Upper lobe of left lung (tissue), 6 donors: ENCODE results near the gene SORL1. TPM values are rescaled to one million over a fixed set of nuclear protein-coding genes. Genes with fewer than 3 reads are reported as not detected.

Experiments used
- ATAC-seq, 2 donors: fragments of 200-7000 bp; cut with Tn5 transposase; one replicate each; pipeline ENCODE4 v1.9.1; 2022; ENCODE audit warnings: mild to moderate bottlenecking in 2 of 2, moderate library complexity in 2 of 2; ENCODE audit not compliant: low FRiP score in 2 of 2
- DNase-seq, 2 donors: peaks; one replicate each; pipeline ENCODE4 v3.0.0-alpha.2; 2019 to 2020
- H3K27ac ChIP-seq, 4 donors: fragments of 200-600 bp; sonication (generic); one replicate each; pipeline ENCODE4 v1.5.1; 2016 to 2019
- H3K27me3 ChIP-seq, 4 donors: fragments of 200-600 bp; sonication (generic); one replicate each; pipeline ENCODE4 v1.5.1; 2017 to 2019
- H3K36me3 ChIP-seq, 4 donors: fragments of 200-600 bp; sonication (generic); one replicate each; pipeline ENCODE4 v1.5.1; 2016 to 2019
- H3K4me1 ChIP-seq, 4 donors: fragments of 200-600 bp; sonication (generic); one replicate each; pipeline ENCODE4 v1.5.1; 2018 to 2019
- H3K4me3 ChIP-seq, 4 donors: fragments of 200-600 bp; sonication (generic); one replicate each; pipeline ENCODE4 v1.5.1; 2017 to 2019; ENCODE audit warnings: mild to moderate bottlenecking in 2 of 4, moderate library complexity in 1 of 4
- H3K9me3 ChIP-seq, 4 donors: fragments of 200-600 bp; sonication (generic); one replicate each; pipeline ENCODE4 v1.5.1; 2018 to 2019
- EP300 ChIP-seq, 4 donors: sonication (generic); formaldehyde crosslinking; IDR thresholded peaks; one replicate each; pipeline ENCODE4 v1.5.1; 2017; ENCODE audit warnings: antibody characterized with exemption in 4 of 4, control low read depth in 2 of 4
- POLR2A ChIP-seq, 4 donors: fragments of 450-650 bp; IDR thresholded peaks; one replicate each; pipeline ENCODE4 v1.5.1; 2016 to 2017; ENCODE audit warnings: antibody characterized with exemption in 4 of 4, mild to moderate bottlenecking in 2 of 4
- POLR2AphosphoS5 ChIP-seq, 2 donors: sonication (generic); formaldehyde crosslinking; IDR thresholded peaks; one replicate each; pipeline ENCODE4 v1.5.1; 2017; ENCODE audit warnings: antibody characterized with exemption in 2 of 2
- WGBS, 2 donors: methylation state at CpG; one replicate each; pipeline ENCODE4 v1.1.5; 2017 to 2018; 5-methylcytosine and 5-hydroxymethylcytosine counted together
- total RNA-seq, 6 donors: library from RNA; depleted of rRNA in 4 of 6; stranded (reverse); fragments of >200 nt in 4 of 6; gene quantifications; one replicate each; pipeline versions ENCODE4 v1.1.0 to v1.2.1, GENCODE V29; 2016 to 2021
- TF ChIP-seq, protein P1 (sequence below), 6 experiments: fragments of 450-650 bp in 4 of 6; fragments of 200-600 bp in 2 of 6; sonication (generic) in 2 of 6; IDR thresholded peaks; one replicate each; pipeline ENCODE4 v1.5.1; 2016 to 2019; ENCODE audit warnings: antibody characterized with exemption in 6 of 6
- donor health status: DM: no; HTN: no; CAD: no; lungs with moderate emphysema.
- donor health status: DM: no; HTN: yes; CAD: no; lungs with severe emphysema.

The SORL1 gene
- total RNA-seq, 6 donors from 2014 or later: 33.3 to 85.9 (median 67.2) TPM

DNA sequence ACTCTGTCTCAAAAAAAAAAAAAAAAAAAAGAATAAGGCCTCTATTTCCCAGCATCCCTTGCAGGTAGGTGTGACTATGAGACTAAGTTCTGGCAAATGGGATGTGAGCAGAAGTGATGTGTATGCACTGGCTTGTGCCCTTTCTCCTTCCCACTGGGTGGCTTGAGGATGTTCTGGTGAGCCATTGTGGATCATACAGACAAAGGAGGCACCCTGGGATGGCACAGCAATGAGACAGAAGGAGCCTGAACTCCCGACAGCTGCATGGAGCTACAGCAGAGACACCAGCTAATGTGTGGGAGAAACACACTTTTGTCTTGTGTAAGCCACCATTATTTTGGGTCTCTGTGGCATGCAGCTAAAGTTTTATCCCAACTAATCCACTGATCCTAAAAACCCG is 10.6 kb upstream of the SORL1 start:
- no peak overlapping the region for H3K27ac ChIP-seq
- peaks cover 10 to 14% (median 12%) of the 10 kb centered on the region in 4 donors for H3K4me1 ChIP-seq
- H3K9me3 ChIP-seq: no peaks in the 10 kb centered on the region
- H3K36me3 ChIP-seq: no peaks in the 10 kb centered on the region
- H3K4me3 ChIP-seq: no peak overlapping the region
- no peak for DNase-seq
- ATAC-seq: no peak
- 86 to 94% methylated on average over 2 of the region's 2 CpGs for WGBS, 2 donors
- TF ChIP-seq POLR2A (IDR thresholded peaks at IDR 0.05) (no peak), EP300 (IDR thresholded peaks at IDR 0.05) (no peak), POLR2AphosphoS5 (IDR thresholded peaks at IDR 0.05) (no peak)
- TF ChIP-seq, protein P1, sequence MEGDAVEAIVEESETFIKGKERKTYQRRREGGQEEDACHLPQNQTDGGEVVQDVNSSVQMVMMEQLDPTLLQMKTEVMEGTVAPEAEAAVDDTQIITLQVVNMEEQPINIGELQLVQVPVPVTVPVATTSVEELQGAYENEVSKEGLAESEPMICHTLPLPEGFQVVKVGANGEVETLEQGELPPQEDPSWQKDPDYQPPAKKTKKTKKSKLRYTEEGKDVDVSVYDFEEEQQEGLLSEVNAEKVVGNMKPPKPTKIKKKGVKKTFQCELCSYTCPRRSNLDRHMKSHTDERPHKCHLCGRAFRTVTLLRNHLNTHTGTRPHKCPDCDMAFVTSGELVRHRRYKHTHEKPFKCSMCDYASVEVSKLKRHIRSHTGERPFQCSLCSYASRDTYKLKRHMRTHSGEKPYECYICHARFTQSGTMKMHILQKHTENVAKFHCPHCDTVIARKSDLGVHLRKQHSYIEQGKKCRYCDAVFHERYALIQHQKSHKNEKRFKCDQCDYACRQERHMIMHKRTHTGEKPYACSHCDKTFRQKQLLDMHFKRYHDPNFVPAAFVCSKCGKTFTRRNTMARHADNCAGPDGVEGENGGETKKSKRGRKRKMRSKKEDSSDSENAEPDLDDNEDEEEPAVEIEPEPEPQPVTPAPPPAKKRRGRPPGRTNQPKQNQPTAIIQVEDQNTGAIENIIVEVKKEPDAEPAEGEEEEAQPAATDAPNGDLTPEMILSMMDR (IDR thresholded peaks at IDR 0.05): no peak
- H3K27me3 ChIP-seq: no peaks in the 10 kb centered on the region

DNA sequence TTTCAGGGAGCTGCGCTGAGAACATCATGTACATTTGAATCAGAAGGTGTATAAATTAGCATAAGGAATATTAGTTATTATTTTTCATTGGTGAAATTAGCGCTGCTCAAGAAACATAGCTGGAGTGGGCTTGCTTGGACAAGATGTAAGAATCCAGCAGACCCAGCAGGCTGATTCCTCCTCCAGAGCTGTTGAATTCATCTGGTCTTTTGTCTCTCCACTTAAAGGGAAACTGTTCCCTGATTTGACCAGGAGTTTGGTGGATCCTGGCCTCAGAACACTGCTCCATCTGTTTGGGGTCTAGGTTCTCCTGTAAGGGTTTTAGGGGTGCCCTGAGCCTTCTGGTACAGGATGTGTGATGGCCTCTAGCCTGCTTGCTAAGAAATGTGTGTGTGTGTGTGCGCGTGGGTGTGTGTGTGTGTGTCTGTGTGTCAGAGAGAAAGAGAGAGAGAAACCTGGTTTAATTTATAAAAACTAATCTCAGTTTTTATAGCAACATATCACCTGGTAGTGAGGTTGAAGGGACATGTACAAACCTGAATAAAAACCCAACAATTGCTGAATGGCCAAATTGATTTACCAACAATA is 8.3 kb upstream of the SORL1 start:
- Histone ChIP-seq H3K27me3 (no peaks in the 10 kb centered on the region), H3K4me3 (no peak overlapping the region), H3K27ac (no peak overlapping the region), H3K9me3 (no peaks in the 10 kb centered on the region), H3K4me1 (no peaks in the 10 kb centered on the region), H3K36me3 (no peaks in the 10 kb centered on the region)
- TF ChIP-seq, protein P1 (IDR thresholded peaks at IDR 0.05): no peak
- TF ChIP-seq POLR2A (IDR thresholded peaks at IDR 0.05) (no peak), EP300 (IDR thresholded peaks at IDR 0.05) (no peak), POLR2AphosphoS5 (IDR thresholded peaks at IDR 0.05) (no peak)
- 86 to 96% methylated on average over 4 of the region's 4 CpGs for WGBS, 2 donors
- DNase-seq (no peak), ATAC-seq (no peak)

DNA sequence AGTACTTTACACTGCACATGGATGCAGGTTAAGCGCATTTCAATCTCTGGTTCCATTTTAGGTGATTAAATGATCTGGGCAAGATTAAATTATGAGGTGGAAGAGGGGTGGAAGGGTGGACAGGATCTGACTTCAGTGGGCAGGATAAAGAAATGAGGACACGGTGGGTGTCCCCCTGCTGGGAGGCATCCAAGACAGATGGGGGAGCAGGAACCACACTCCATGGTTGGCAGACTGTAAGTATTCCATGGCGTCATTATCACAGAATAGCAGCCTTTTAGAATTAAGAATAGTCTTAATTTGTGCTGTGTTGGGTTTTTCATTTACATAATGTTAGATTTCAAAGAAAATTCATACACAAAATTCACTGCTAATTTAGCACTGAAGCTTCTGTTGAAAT is 7.6 kb upstream of the SORL1 start:
- Histone ChIP-seq H3K27me3 (no peaks in the 10 kb centered on the region), H3K36me3 (no peaks in the 10 kb centered on the region), H3K27ac (no peak overlapping the region), H3K4me3 (no peak overlapping the region), H3K4me1 (peaks cover 0 to under 1% (median 0%) of the 10 kb centered on the region in 4 donors), H3K9me3 (no peaks in the 10 kb centered on the region)
- TF ChIP-seq, protein P1 (IDR thresholded peaks at IDR 0.05): no peak
- TF ChIP-seq POLR2A (IDR thresholded peaks at IDR 0.05) (no peak), EP300 (IDR thresholded peaks at IDR 0.05) (no peak), POLR2AphosphoS5 (IDR thresholded peaks at IDR 0.05) (no peak)
- 74 to 88% methylated on average over 3 of the region's 3 CpGs for WGBS, 2 donors
- DNase-seq: no peak
- no peak for ATAC-seq

DNA sequence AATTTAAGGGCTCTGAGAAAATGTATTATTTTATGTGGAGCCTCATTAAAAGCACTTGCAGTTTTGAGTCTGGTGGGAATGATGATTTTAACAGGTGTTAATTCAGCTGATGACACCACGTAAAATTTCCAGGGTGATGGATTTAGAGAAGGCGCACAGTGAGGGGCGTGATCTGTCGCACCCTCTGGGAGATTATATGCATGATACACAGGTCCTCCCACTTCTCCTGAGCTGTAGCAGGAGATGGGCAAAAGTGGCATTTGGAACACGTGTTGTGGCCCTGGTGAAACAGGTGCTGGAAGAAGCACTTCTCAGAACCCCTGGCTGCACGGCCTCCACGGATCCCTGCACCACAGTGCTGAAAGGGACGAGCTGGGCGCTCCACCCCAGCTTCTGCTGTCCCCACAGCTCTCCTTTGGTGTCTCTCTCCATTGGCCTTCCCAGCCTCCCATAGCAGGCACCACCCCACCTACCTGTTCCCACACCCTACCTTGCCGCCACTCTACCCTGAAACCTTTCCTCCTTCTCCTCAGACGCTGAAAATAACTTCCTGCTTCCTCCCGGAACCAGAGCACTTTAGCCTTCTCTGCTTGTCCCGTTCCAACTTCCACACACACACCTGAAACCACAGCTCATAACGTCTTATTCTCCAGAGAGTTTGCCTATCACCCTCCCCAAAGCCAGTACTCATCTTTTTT is 6.9 kb upstream of the SORL1 start:
- Histone ChIP-seq H3K9me3 (no peaks in the 10 kb centered on the region), H3K4me3 (no peak overlapping the region), H3K27ac (no peak overlapping the region), H3K27me3 (no peaks in the 10 kb centered on the region), H3K4me1 (peaks cover 0 to 8% (median 0%) of the 10 kb centered on the region in 4 donors), H3K36me3 (no peaks in the 10 kb centered on the region)
- TF ChIP-seq EP300 (IDR thresholded peaks at IDR 0.05) (no peak), POLR2AphosphoS5 (IDR thresholded peaks at IDR 0.05) (no peak), POLR2A (IDR thresholded peaks at IDR 0.05) (no peak)
- TF ChIP-seq, protein P1 (IDR thresholded peaks at IDR 0.05): no peak
- DNase-seq (no peak), ATAC-seq (no peak)
- WGBS, 2 donors: 70 to 78% methylated on average over 14 of the region's 14 CpGs
